H9 (cell line): ENCODE results near the gene DSN1. TPM values are rescaled to one million over a fixed set of nuclear protein-coding genes. Genes with fewer than 3 reads are reported as not detected.

Experiments
- DNase-seq: peaks from one replicate; pipeline ENCODE4 v3.0.0-alpha.2; 2017
- H2AFZ ChIP-seq: one replicate; pipeline ENCODE4 v1.6.1; 2013; ENCODE audit warnings: mild to moderate bottlenecking, low read length, control low read depth, moderate library complexity
- H2AK5ac ChIP-seq: 2 replicates; pipeline ENCODE4 v1.6.1; 2013; ENCODE audit warnings: low read length, control low read depth, mixed read lengths; ENCODE audit not compliant: insufficient read length
- H2BK120ac ChIP-seq: one replicate; pipeline ENCODE4 v1.6.1; 2013; ENCODE audit warnings: low read depth, mild to moderate bottlenecking, low read length, control low read depth, inconsistent platforms; ENCODE audit not compliant: poor library complexity, severe bottlenecking
- H2BK12ac ChIP-seq: 2 replicates; pipeline ENCODE4 v1.6.1; 2013; ENCODE audit warnings: low read length, control low read depth, mixed read lengths, low read depth; ENCODE audit not compliant: insufficient read length
- H2BK15ac ChIP-seq: 2 replicates; pipeline ENCODE4 v1.6.1; 2013; ENCODE audit warnings: low read depth, low read length, control low read depth
- H2BK20ac ChIP-seq: one replicate; pipeline ENCODE4 v1.6.1; 2013; ENCODE audit warnings: low read depth, mild to moderate bottlenecking, low read length, control low read depth, inconsistent platforms; ENCODE audit not compliant: poor library complexity, severe bottlenecking
- H2BK5ac ChIP-seq: 2 replicates; pipeline ENCODE4 v1.6.1; 2013; ENCODE audit warnings: low read length, control low read depth, mixed read lengths; ENCODE audit not compliant: insufficient read length
- H3K14ac ChIP-seq: 2 replicates; pipeline ENCODE4 v1.6.1; 2013; ENCODE audit warnings: low read length, control low read depth; ENCODE audit not compliant: insufficient read depth
- H3K18ac ChIP-seq: 2 replicates; pipeline ENCODE4 v1.6.1; 2013; ENCODE audit warnings: low read depth, mild to moderate bottlenecking, mixed read lengths, low read length, control low read depth; ENCODE audit not compliant: insufficient read length
- H3K23ac ChIP-seq: 2 replicates; pipeline ENCODE4 v1.6.1; 2013; ENCODE audit warnings: low read length, control low read depth, mixed read lengths, low read depth; ENCODE audit not compliant: insufficient read length
- H3K23me2 ChIP-seq: 2 replicates; pipeline ENCODE4 v1.6.1; 2013; ENCODE audit warnings: low read depth, mild to moderate bottlenecking, mixed read lengths, low read length, control low read depth; ENCODE audit not compliant: insufficient read length, poor library complexity, severe bottlenecking
- H3K27ac ChIP-seq: 2 replicates; pipeline ENCODE4 v1.5.1; 2013; ENCODE audit warnings: low read length, control low read depth, mixed read lengths, low read depth; ENCODE audit not compliant: insufficient read length
- H3K27me3 ChIP-seq: 2 replicates; pipeline ENCODE4 v1.6.1; 2013; ENCODE audit warnings: low read length, control low read depth, inconsistent platforms; ENCODE audit not compliant: insufficient read depth
- H3K4ac ChIP-seq: 2 replicates; pipeline ENCODE4 v1.6.1; 2013; ENCODE audit warnings: low read depth, mild to moderate bottlenecking, control low read depth, inconsistent platforms, low read length, moderate library complexity
- H3K4me1 ChIP-seq: 2 replicates; pipeline ENCODE4 v1.6.1; 2013; ENCODE audit warnings: low read length, control low read depth, inconsistent platforms; ENCODE audit not compliant: insufficient read depth
- H3K4me2 ChIP-seq: 2 replicates; pipeline ENCODE4 v1.6.1; 2013; ENCODE audit warnings: low read length, control low read depth, mixed read lengths; ENCODE audit not compliant: insufficient read length, insufficient read depth
- H3K56ac ChIP-seq: 2 replicates; pipeline ENCODE4 v1.6.1; 2013; ENCODE audit warnings: low read depth, mild to moderate bottlenecking, mixed read lengths, low read length, control low read depth; ENCODE audit not compliant: insufficient read length
- H3K79me1 ChIP-seq: 2 replicates; pipeline ENCODE4 v1.6.1; 2013; ENCODE audit warnings: low read depth, mild to moderate bottlenecking, moderate library complexity, low read length, control low read depth, inconsistent platforms; ENCODE audit not compliant: insufficient read depth, poor library complexity, severe bottlenecking
- H3K79me2 ChIP-seq: 2 replicates; pipeline ENCODE4 v1.6.1; 2013; ENCODE audit warnings: low read length, control low read depth, inconsistent platforms; ENCODE audit not compliant: insufficient read depth
- H3K9ac ChIP-seq: 2 replicates; pipeline ENCODE4 v1.6.1; 2013; ENCODE audit warnings: low read length, control low read depth, mixed read lengths; ENCODE audit not compliant: insufficient read length; ENCODE audit errors: extremely low read depth
- H3K9me3 ChIP-seq: one replicate; pipeline ENCODE4 v1.6.1; 2013; ENCODE audit warnings: low read depth, low read length, inconsistent platforms; ENCODE audit not compliant: control insufficient read depth
- H3T11ph ChIP-seq: one replicate; pipeline ENCODE4 v1.6.1; 2013; ENCODE audit warnings: mild to moderate bottlenecking, low read length, control low read depth, inconsistent platforms
- H4K20me1 ChIP-seq: one replicate; pipeline ENCODE4 v1.6.1; 2013; ENCODE audit not compliant: control insufficient read depth, insufficient read length, insufficient read depth
- H4K5ac ChIP-seq: 2 replicates; pipeline ENCODE4 v1.6.1; 2013; ENCODE audit warnings: low read depth, mild to moderate bottlenecking, mixed read lengths, low read length, control low read depth; ENCODE audit not compliant: insufficient read length
- H4K8ac ChIP-seq: replicated peaks from 2 replicates; pipeline ENCODE4 v1.6.1; 2013; ENCODE audit warnings: low read length, control low read depth, mixed read lengths, low read depth; ENCODE audit not compliant: insufficient read length
- H4K91ac ChIP-seq: 2 replicates; pipeline ENCODE4 v1.6.1; 2013; ENCODE audit warnings: low read depth, mild to moderate bottlenecking, moderate library complexity, mixed read lengths, low read length, control low read depth; ENCODE audit not compliant: insufficient read length
- H3K27ac Mint-ChIP-seq, 3 experiments: 2 replicates in 2 of 3; 3 replicates in 1 of 3; pipeline ENCODE4 v1.8.0; 2020 to 2021; ENCODE audit warnings: mixed read lengths in 3 of 3, mild to moderate bottlenecking in 1 of 3, moderate library complexity in 1 of 3
- H3K27me3 Mint-ChIP-seq: 2 replicates; pipeline ENCODE4 v1.8.0; 2021; ENCODE audit warnings: low read depth, mild to moderate bottlenecking, moderate library complexity, mixed read lengths
- H3K36me3 Mint-ChIP-seq, 3 experiments: 2 replicates in 2 of 3; 3 replicates in 1 of 3; pipeline ENCODE4 v1.8.0; 2020 to 2021; ENCODE audit warnings: low read depth in 3 of 3, mixed read lengths in 3 of 3; ENCODE audit not compliant: insufficient read depth in 1 of 3
- H3K4me1 Mint-ChIP-seq, 2 experiments: 2 replicates each; pipeline ENCODE4 v1.8.0; 2020; ENCODE audit warnings: mixed read lengths in 2 of 2
- H3K4me3 Mint-ChIP-seq, 2 experiments: 2 replicates in 1 of 2; 3 replicates in 1 of 2; pipeline ENCODE4 v1.8.0; 2020 to 2021; ENCODE audit warnings: mild to moderate bottlenecking in 2 of 2, mixed read lengths in 2 of 2, moderate library complexity in 1 of 2
- H3K9me3 Mint-ChIP-seq, 2 experiments: 2 replicates in 1 of 2; 3 replicates in 1 of 2; pipeline ENCODE4 v1.8.0; 2020; ENCODE audit warnings: mild to moderate bottlenecking in 2 of 2, mixed read lengths in 2 of 2, moderate library complexity in 1 of 2
- WGBS: extraction: QIAGEN DNeasy Blood & Tissue Kit; methylation state at CpG from one replicate; pipeline ENCODE4 v1.1.7; 2013; ENCODE audit warnings: missing lambda C conversion rate, low lambda C conversion rate, mixed read lengths; ENCODE audit not compliant: insufficient read length; ENCODE audit errors: extremely low coverage; 5-methylcytosine and 5-hydroxymethylcytosine counted together
- total RNA-seq: library from RNA; stranded (reverse); gene quantifications from 2 replicates; pipeline ENCODE4 v1.2.1, GENCODE V29; 2021
- TF ChIP-seq, protein P1 (sequence below): fragments of 200-600 bp; sonication (generic); conservative IDR thresholded peaks from 3 replicates; pipeline ENCODE4 v1.8.0; 2021; ENCODE audit warnings: antibody characterized with exemption, mild to moderate bottlenecking

Gene DSN1
- total RNA-seq, 1 experiment from 2014 or later = 22.8 TPM

- Histone ChIP-seq H3K9ac (no peak overlapping the region), H2BK12ac (no peak overlapping the region), H3K9me3 (no peaks in the 10 kb centered on the region), H3K56ac (no peak overlapping the region), H3T11ph (no peak overlapping the region), H3K4me2 (no peak overlapping the region), H2BK20ac (no peak overlapping the region), H3K4ac (no peak overlapping the region), H3K4me1 (no peaks in the 10 kb centered on the region), H2BK5ac (no peak overlapping the region), H3K23ac (no peak overlapping the region), H4K5ac (no peak overlapping the region), H2AFZ (no peak overlapping the region), H3K27ac (no peak overlapping the region), H3K79me2 (no peaks in the 10 kb centered on the region), H3K18ac (no peak overlapping the region), H4K20me1 (no peaks in the 10 kb centered on the region), H2BK15ac (no peak overlapping the region), H2AK5ac (no peak overlapping the region), H3K14ac (no peak overlapping the region), H4K91ac (no peak overlapping the region), H3K23me2 (no peaks in the 10 kb centered on the region), H2BK120ac (no peak overlapping the region), H3K27me3 (no peaks in the 10 kb centered on the region), H4K8ac (no peak overlapping the region), H3K79me1 (no peaks in the 10 kb centered on the region)
- no CpG with 5 or more reads among the region's 5 CpGs for WGBS
- H3K27me3 Mint-ChIP-seq = no peaks in the 10 kb centered on the region
- H3K9me3 Mint-ChIP-seq = no peaks in the 10 kb centered on the region
- no peak overlapping the region for H3K4me3 Mint-ChIP-seq
- TF ChIP-seq, protein P1, sequence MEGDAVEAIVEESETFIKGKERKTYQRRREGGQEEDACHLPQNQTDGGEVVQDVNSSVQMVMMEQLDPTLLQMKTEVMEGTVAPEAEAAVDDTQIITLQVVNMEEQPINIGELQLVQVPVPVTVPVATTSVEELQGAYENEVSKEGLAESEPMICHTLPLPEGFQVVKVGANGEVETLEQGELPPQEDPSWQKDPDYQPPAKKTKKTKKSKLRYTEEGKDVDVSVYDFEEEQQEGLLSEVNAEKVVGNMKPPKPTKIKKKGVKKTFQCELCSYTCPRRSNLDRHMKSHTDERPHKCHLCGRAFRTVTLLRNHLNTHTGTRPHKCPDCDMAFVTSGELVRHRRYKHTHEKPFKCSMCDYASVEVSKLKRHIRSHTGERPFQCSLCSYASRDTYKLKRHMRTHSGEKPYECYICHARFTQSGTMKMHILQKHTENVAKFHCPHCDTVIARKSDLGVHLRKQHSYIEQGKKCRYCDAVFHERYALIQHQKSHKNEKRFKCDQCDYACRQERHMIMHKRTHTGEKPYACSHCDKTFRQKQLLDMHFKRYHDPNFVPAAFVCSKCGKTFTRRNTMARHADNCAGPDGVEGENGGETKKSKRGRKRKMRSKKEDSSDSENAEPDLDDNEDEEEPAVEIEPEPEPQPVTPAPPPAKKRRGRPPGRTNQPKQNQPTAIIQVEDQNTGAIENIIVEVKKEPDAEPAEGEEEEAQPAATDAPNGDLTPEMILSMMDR = no peak
- H3K27ac Mint-ChIP-seq = peak overlapping the region in 1 of 3 experiments; percentile 10; a peak in 1 of 7 replicates
- no peak for DNase-seq
- H3K4me1 Mint-ChIP-seq = peaks cover 0 to 8% of the 10 kb centered on the region in 2 experiments; a peak in 2 of 4 replicates
- H3K36me3 Mint-ChIP-seq = peaks cover 9 to 55% (median 55%) of the 10 kb centered on the region in 3 experiments
Observed at GRCh38 chr20:36791862-36792261, 18.3 kb upstream of the DSN1 start.
